Right renal cortex interstitium (tissue), 3 donors: ENCODE data around the gene GNG3. TPM values are rescaled to one million over a fixed set of nuclear protein-coding genes. Genes with fewer than 3 reads are reported as not detected.

Source experiments
- DNase-seq, 3 donors: peaks; one replicate each; pipeline ENCODE4 v3.0.0-alpha.2; 2013; ENCODE audit warnings: low read depth in 3 of 3, low spot score in 2 of 3
- polyA plus RNA-seq, 3 donors: library from polyadenylated mRNA; unstranded; fragments of 120-200 nt; gene quantifications; one replicate each; pipeline ENCODE4 v1.2.1, GENCODE V29; 2013; ENCODE audit not compliant: insufficient read length in 3 of 3

GNG3 gene
- polyA plus RNA-seq, 3 donors, result 1.5 to 1.9 (median 1.7) TPM

GRCh38 chr11:62753736-62754603 is 46.5 kb downstream of the GNG3 start, which contains the start of gene ZBTB3:
ZBTB3 (minus strand) TSS chr11:62754160; CDS start chr11:62753664, 496 bp downstream.
- DNase-seq, result peak; percentile 95 to 97 (median 96)

- DNase-seq, result no peak
Measured at GRCh38 chr11:62755086-62755615, 47.7 kb downstream of the GNG3 start.

GRCh38 chr11:62757846-62758788 is 50.6 kb downstream of the GNG3 start:
- DNase-seq, result no peak

Other genes with a start within 250 kb of the GNG3 start
- 100 to 1,000 TPM; 204 to 222 (median 220) TPM for gene AHNAK, start 160.9 kb upstream of the GNG3 start, polyA plus RNA-seq
- 1,000 to 10,000 TPM; 2,168 to 2,372 (median 2,294) TPM for gene EEF1G, start 133.8 kb upstream of the GNG3 start, polyA plus RNA-seq
- gene TUT1, start 116.2 kb upstream of the GNG3 start, polyA plus RNA-seq, result 10 to 100 TPM; 17.9 to 21.5 (median 19.0) TPM
- gene MTA2, start 105.8 kb upstream of the GNG3 start, polyA plus RNA-seq, result 10 to 100 TPM; 90.2 to 96.7 (median 96.2) TPM
- 10 to 100 TPM; 24.4 to 32.6 (median 26.1) TPM for gene EML3, start 94.9 kb upstream of the GNG3 start, polyA plus RNA-seq
- gene ROM1, start 94.4 kb upstream of the GNG3 start, polyA plus RNA-seq, result 1 to 10 TPM; 2.7 to 3.6 (median 3.6) TPM
- gene B3GAT3, start 85.7 kb upstream of the GNG3 start, polyA plus RNA-seq, result 10 to 100 TPM; 23.1 to 27.0 (median 25.0) TPM
- 100 to 1,000 TPM; 390 to 407 (median 396) TPM for gene GANAB, start 61.1 kb upstream of the GNG3 start, polyA plus RNA-seq
- 10 to 100 TPM; 19.0 to 21.3 (median 19.4) TPM for gene INTS5, start 54.4 kb upstream of the GNG3 start, polyA plus RNA-seq
- 10 to 100 TPM; 47.0 to 57.9 (median 51.7) TPM for gene C11orf98, start 42.5 kb upstream of the GNG3 start, polyA plus RNA-seq
- 1 to 10 TPM; 3.9 to 5.6 (median 4.3) TPM for gene CSKMT, start 42.4 kb upstream of the GNG3 start, polyA plus RNA-seq
- gene UQCC3, start 36.0 kb upstream of the GNG3 start, polyA plus RNA-seq, result 1 to 10 TPM; 6.6 to 8.4 (median 6.8) TPM
- gene LBHD1, start 35.4 kb upstream of the GNG3 start, polyA plus RNA-seq, result 1 to 10 TPM; 5.4 to 8.2 (median 6.1) TPM
- gene UBXN1, start 28.6 kb upstream of the GNG3 start, polyA plus RNA-seq, result 100 to 1,000 TPM; 160 to 169 (median 161) TPM
- under 1 TPM; 0.78 to 0.95 (median 0.85) TPM for gene LRRN4CL, start 18.1 kb upstream of the GNG3 start, polyA plus RNA-seq
- 10 to 100 TPM; 65.2 to 74.4 (median 71.1) TPM for gene BSCL2, start 252 bp upstream of the GNG3 start, polyA plus RNA-seq
- gene HNRNPUL2, start 19.8 kb downstream of the GNG3 start, polyA plus RNA-seq, result 10 to 100 TPM; 78.7 to 83.8 (median 81.4) TPM
- 10 to 100 TPM; 35.2 to 42.4 (median 38.0) TPM for gene TTC9C, start 20.8 kb downstream of the GNG3 start, polyA plus RNA-seq
- 1 to 10 TPM; 6.8 to 9.1 (median 7.0) TPM for gene ZBTB3, start 46.5 kb downstream of the GNG3 start, polyA plus RNA-seq
- 100 to 1,000 TPM; 173 to 180 (median 179) TPM for gene POLR2G, start 53.9 kb downstream of the GNG3 start, polyA plus RNA-seq
- 10 to 100 TPM; 27.9 to 30.9 (median 28.4) TPM for gene TAF6L, start 63.7 kb downstream of the GNG3 start, polyA plus RNA-seq
- gene TMEM179B, start 79.7 kb downstream of the GNG3 start, polyA plus RNA-seq, result 10 to 100 TPM; 66.4 to 71.6 (median 67.9) TPM
- gene TMEM223, start 84.3 kb downstream of the GNG3 start, polyA plus RNA-seq, result 10 to 100 TPM; 22.5 to 26.6 (median 26.3) TPM
- 100 to 1,000 TPM; 107 to 140 (median 121) TPM for gene NXF1, start 97.8 kb downstream of the GNG3 start, polyA plus RNA-seq
- gene STX5, start 124.4 kb downstream of the GNG3 start, polyA plus RNA-seq, result 10 to 100 TPM; 50.3 to 54.5 (median 51.4) TPM
- gene TEX54, start 125.2 kb downstream of the GNG3 start, polyA plus RNA-seq, result under 1 TPM; 0.28 to 0.43 (median 0.33) TPM
- gene WDR74, start 131.9 kb downstream of the GNG3 start, polyA plus RNA-seq, result 10 to 100 TPM; 31.2 to 36.0 (median 33.7) TPM
- gene SLC3A2, start 173.2 kb downstream of the GNG3 start, polyA plus RNA-seq, result 100 to 1,000 TPM; 209 to 222 (median 211) TPM
- gene CHRM1, start 213.7 kb downstream of the GNG3 start, polyA plus RNA-seq, result under 1 TPM in 2 of 3 donors, not detected in 1; 0.04 to 0.15 TPM